Small intestine (tissue), 16 donors: ENCODE results near the gene SP4. TPM values are rescaled to one million over a fixed set of nuclear protein-coding genes. Genes with fewer than 3 reads are reported as not detected.
A peak's percentile ranks its signal among the peaks of the same experiment; 100 is the strongest.

ENCODE experiments used
- DNase-seq, 2 donors: peaks; one replicate each; pipeline versions ENCODE4 v3.0.0 to v3.0.0-alpha.2; 2013
- FAIRE-seq: peaks from 2 replicates; lab custom pipeline; 2012; peaks lifted over from hg19 to GRCh38; lab: Jason Lieb, UNC
- H3K27ac ChIP-seq, 3 donors: one replicate each; pipeline ENCODE4 v1.5.1; 2013; ENCODE audit warnings: low read length in 2 of 3, mild to moderate bottlenecking in 2 of 3, control low read depth in 1 of 3, inconsistent platforms in 1 of 3, low read depth in 1 of 3, moderate library complexity in 1 of 3
- H3K27me3 ChIP-seq, 3 donors: one replicate each; pipeline ENCODE4 v1.6.1; 2013; ENCODE audit warnings: low read length in 3 of 3, inconsistent platforms in 1 of 3; ENCODE audit not compliant: control insufficient read depth in 3 of 3, insufficient read depth in 3 of 3
- H3K36me3 ChIP-seq, 3 donors: one replicate each; pipeline ENCODE4 v1.6.1; 2013; ENCODE audit warnings: low read length in 3 of 3, inconsistent platforms in 1 of 3, low read depth in 1 of 3, mild to moderate bottlenecking in 1 of 3, moderate library complexity in 1 of 3; ENCODE audit not compliant: control insufficient read depth in 3 of 3, insufficient read depth in 2 of 3
- H3K4me1 ChIP-seq, 3 donors: one replicate each; pipeline ENCODE4 v1.6.1; 2013; ENCODE audit warnings: low read length in 2 of 3, inconsistent platforms in 1 of 3, low read depth in 1 of 3, mild to moderate bottlenecking in 1 of 3, moderate library complexity in 1 of 3; ENCODE audit not compliant: control insufficient read depth in 3 of 3, insufficient read depth in 2 of 3
- H3K4me3 ChIP-seq, 3 donors: one replicate each; pipeline ENCODE4 v1.5.1; 2013; ENCODE audit warnings: low read length in 3 of 3, control low read depth in 1 of 3, inconsistent platforms in 1 of 3, low read depth in 1 of 3, mild to moderate bottlenecking in 1 of 3, moderate library complexity in 1 of 3
- H3K9me3 ChIP-seq, 2 donors: one replicate each; pipeline ENCODE4 v1.6.1; 2013; ENCODE audit warnings: low read depth in 1 of 2, low read length in 1 of 2; ENCODE audit not compliant: control insufficient read depth in 2 of 2, insufficient read depth in 1 of 2
- WGBS, 3 donors: extraction: QIAGEN DNeasy Blood & Tissue Kit; methylation state at CpG; one replicate each; pipeline ENCODE4 v1.1.7; 2013; 5-methylcytosine and 5-hydroxymethylcytosine counted together
- long read RNA-seq, 10 donors: transcript quantifications; one replicate each; lab custom pipeline, GENCODE V29; 2026
- polyA plus RNA-seq, 4 donors: library from polyadenylated mRNA; stranded (reverse) in 3 of 4; unstranded in 1 of 4; fragments of 200-250 nt in 3 of 4; fragments of 120-200 nt in 1 of 4; gene quantifications; one replicate each; pipeline versions ENCODE4 v1.2.1 to v1.2.3, GENCODE V29; 2013
- donor health status: healthy with polysubstance abuse.
- donor health status: control.
- donor health status: control.
- donor health status: Bipolar disorder and iron deficiency.
- donor health status: healthy.

The SP4 gene
- 1 to 10 TPM in 3 of 4 donors, under 1 TPM in 1; 0.45 to 5.3 (median 1.2) TPM for polyA plus RNA-seq
- long read RNA-seq, donor 1: 0 reads
- long read RNA-seq, donor 2: 0 reads
- long read RNA-seq, donor 3: 0 reads
- long read RNA-seq, donor 4: 0 reads
- long read RNA-seq, donor 5: 0 reads
- long read RNA-seq, donor 6: 0 reads
- long read RNA-seq, donor 7, full-length matches to known transcripts: 3 of 3 reads
- long read RNA-seq, donor 7, partial matches to known transcripts: 0 of 3 reads
- long read RNA-seq, donor 7, other reads (novel, unspliced or antisense): 0 of 3 reads
- long read RNA-seq, donor 8: 0 reads
- long read RNA-seq, donor 9: 0 reads
- long read RNA-seq, donor 10: 0 reads

DNA sequence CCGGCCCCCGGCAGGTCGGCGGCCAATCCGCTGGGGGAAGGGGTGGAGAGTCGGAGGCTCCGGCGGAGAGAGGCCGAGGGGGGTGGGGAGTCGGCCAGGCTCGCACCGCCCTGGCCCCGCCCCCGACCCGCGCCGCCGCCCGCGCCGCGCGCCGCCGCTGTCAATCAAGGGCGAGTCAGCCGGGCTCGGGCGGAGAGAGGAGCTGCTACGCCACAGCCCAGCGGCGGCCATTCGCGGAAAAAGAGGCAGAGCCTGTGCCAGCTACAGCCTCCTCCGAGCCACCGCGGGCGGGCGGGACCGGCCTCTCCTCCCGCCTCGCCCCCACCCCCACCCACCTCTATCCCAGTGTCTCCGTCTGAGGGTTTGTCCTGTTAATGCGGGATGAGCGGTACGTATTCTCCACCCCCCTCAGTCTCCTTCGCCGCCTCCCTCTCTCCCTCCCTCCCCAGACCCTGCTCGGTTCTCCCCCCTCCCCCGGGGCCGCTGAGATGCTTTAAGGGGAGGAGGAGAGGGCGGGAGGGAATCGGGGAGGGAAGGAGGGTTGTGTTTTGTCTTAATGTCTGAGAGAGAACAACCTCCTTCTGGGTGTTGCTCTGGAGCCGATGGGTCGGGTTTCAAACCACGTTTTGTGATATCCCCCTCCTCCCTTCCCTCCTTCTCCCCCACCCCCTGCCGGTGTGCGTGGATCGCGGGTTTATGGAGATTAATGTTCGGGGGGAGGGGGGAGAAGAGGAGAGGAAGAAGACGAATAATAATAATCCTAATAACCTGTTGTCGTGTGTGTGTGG lies at the start of gene SP4:
Gene SP4 (plus strand): TSS at position 213 of the 788 bp plus-strand sequence. CDS start 169 bp downstream, at position 382.
- H3K36me3 ChIP-seq: no peaks in the 10 kb centered on the region
- peaks cover 0 to 3% (median 0%) of the 10 kb centered on the region in 3 donors for H3K27me3 ChIP-seq
- no peak for FAIRE-seq
- H3K9me3 ChIP-seq: no peaks in the 10 kb centered on the region
- peaks cover 2 to 5% (median 3%) of the 10 kb centered on the region in 3 donors for H3K4me1 ChIP-seq
- 0 to 1% (median 0%) methylated on average over 31 to 63 of the region's 63 CpGs for WGBS, 3 donors
- peak within 1 kb of the TSS; percentile 70 to 79 (median 72) for H3K4me3 ChIP-seq
- H3K27ac ChIP-seq: peak within 1 kb of the TSS; percentile 71 to 97 (median 93)
- DNase-seq: peak; percentile 93 to 98

DNA sequence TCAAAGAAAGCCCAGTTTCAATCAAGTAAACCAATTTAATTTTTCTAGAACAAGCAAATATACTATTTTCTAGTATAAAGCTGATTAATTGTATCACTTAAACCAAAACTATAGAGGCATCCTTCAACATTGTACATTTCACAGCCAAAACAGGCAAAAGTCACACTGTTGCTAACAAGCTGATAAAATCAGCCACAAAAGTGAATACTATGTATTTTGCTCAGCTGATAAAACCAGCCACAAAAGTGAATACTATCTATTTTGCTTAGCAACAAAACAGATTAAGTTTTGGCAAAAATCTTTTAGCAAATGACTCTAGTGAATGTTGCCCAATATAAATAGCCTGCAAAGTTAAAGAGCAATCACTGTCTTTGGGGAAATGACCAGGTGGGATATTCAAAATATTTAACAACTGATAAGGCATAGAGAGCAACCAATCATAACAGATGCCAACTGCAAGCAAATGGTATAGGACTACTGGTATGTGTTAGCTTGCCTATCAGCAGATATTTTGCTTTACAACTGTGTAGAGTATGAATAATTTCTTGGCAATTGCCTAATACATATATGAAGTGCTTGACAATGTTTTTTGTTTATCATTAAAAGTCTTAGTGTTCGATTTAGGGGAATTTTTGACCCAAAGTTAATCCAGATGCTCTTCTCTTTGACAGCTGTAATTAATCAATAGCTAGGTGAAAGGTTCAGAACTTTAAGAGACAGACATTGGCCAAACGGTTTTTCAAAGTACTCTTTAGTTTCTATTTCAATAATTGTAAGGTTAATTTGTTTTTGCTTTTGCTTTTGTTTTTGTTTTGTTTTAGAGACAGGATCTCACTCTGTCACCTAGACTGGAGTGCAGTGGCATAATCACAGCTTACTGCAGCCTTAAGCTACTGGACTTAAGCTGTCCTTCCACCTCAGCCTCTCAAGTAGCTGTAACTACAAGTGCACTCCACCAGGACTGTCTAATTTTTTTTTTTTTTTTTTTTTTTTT lies 44.4 kb upstream of the SP4 start:
- Histone ChIP-seq H3K4me3 (no peak overlapping the region), H3K27ac (no peak overlapping the region), H3K4me1 (no peaks in the 10 kb centered on the region), H3K36me3 (no peaks in the 10 kb centered on the region), H3K9me3 (no peaks in the 10 kb centered on the region), H3K27me3 (peaks cover 0 to 12% (median 0%) of the 10 kb centered on the region in 3 donors)
- no peak for FAIRE-seq
- 5 to 15% (median 12%) methylated on average over 2 of the region's 2 CpGs for WGBS, 3 donors
- no peak for DNase-seq

DNA sequence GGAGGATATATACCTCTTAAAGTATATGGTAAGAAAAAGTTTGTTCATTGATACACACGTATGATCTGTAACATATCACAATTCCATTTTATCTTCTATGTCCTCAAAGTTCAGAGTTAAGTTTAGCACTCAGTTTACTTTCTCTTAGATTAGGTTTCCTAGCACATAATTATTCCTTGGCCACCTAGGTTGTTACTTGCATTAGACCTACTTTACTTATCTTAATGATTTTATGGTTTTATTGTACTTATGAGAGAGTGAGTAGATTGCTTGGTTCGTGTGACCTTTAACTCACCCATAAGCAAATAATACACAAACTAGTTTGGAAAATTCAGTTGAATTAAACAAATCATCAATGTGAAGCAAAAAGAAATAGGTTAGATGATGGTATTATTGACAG lies 33.9 kb upstream of the SP4 start:
- H3K27me3 ChIP-seq: peaks cover 0 to 31% (median 0%) of the 10 kb centered on the region in 3 donors
- H3K4me3 ChIP-seq: no peak overlapping the region
- H3K4me1 ChIP-seq: peaks cover 0 to 2% (median 0%) of the 10 kb centered on the region in 3 donors
- H3K36me3 ChIP-seq: no peaks in the 10 kb centered on the region
- FAIRE-seq (peak; percentile 77), DNase-seq (peak; percentile 45 to 82)
- H3K27ac ChIP-seq: no peak overlapping the region
- WGBS, 3 donors: 9 to 25% (median 19%) methylated on average over 2 of the region's 2 CpGs
- no peaks in the 10 kb centered on the region for H3K9me3 ChIP-seq

GRCh38 chr7:21401944-21402343 lies 25.9 kb upstream of the SP4 start:
- 86 to 93% (median 87%) methylated on average over 5 of the region's 5 CpGs for WGBS, 3 donors
- H3K4me3 ChIP-seq: no peak overlapping the region
- no peak overlapping the region for H3K27ac ChIP-seq
- no peaks in the 10 kb centered on the region for H3K9me3 ChIP-seq
- no peak for DNase-seq
- H3K36me3 ChIP-seq: no peaks in the 10 kb centered on the region
- H3K27me3 ChIP-seq: peaks cover 0 to 24% (median 0%) of the 10 kb centered on the region in 3 donors
- no peaks in the 10 kb centered on the region for H3K4me1 ChIP-seq
- no peak for FAIRE-seq

- no peaks in the 10 kb centered on the region for H3K9me3 ChIP-seq
Measured at GRCh38 chr7:21407796-21408480, 19.9 kb upstream of the SP4 start.

DNA sequence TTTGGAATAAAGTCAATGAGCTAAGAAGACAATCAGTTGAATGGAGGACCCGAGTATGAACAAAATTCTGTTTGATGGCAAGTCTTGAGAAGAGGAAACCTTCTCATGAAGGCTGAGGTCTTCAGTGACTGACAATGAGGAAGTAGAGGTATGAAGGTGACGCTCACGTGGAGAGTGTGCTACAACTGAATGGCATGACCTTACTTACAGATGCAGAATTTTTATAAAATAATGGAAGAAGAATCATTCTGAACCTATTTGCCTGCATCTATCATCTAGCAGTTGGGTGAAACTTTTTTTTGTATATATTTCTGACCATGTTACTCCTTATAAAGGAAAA lies 19.4 kb upstream of the SP4 start:
- Histone ChIP-seq H3K4me1 (no peaks in the 10 kb centered on the region), H3K4me3 (no peak overlapping the region), H3K36me3 (no peaks in the 10 kb centered on the region), H3K27ac (no peak overlapping the region), H3K27me3 (peaks cover 0 to 27% (median 3%) of the 10 kb centered on the region in 3 donors), H3K9me3 (no peaks in the 10 kb centered on the region)
- DNase-seq: no peak
- FAIRE-seq: no peak
- 75 to 90% (median 84%) methylated on average over 3 of the region's 3 CpGs for WGBS, 3 donors

More at GRCh38 chr7:21407796-21408480, 19.9 kb upstream of the SP4 start:
- Histone ChIP-seq H3K4me3 (no peak overlapping the region), H3K27me3 (peaks cover 0 to 27% (median 3%) of the 10 kb centered on the region in 3 donors), H3K27ac (no peak overlapping the region), H3K4me1 (no peaks in the 10 kb centered on the region), H3K36me3 (no peaks in the 10 kb centered on the region)
- DNase-seq (no peak), FAIRE-seq (no peak)
- 82 to 86% (median 85%) methylated on average over 4 of the region's 4 CpGs for WGBS, 3 donors

- FAIRE-seq: no peak
- Histone ChIP-seq H3K4me1 (no peaks in the 10 kb centered on the region), H3K9me3 (no peaks in the 10 kb centered on the region), H3K27ac (peak overlapping the region in 1 of 3 donors; percentile 37), H3K27me3 (peaks cover 0 to 17% (median under 1%) of the 10 kb centered on the region in 3 donors), H3K36me3 (no peaks in the 10 kb centered on the region), H3K4me3 (no peak overlapping the region)
- DNase-seq: peak in 1 of 2 donors; percentile 15
- WGBS, 3 donors: 69 to 82% (median 69%) methylated on average over 1 of the region's 1 CpG
Measured at GRCh38 chr7:21412410-21412851, 15.5 kb upstream of the SP4 start.
